Measurements from ENCODE around the gene TDRD6.

DNA sequence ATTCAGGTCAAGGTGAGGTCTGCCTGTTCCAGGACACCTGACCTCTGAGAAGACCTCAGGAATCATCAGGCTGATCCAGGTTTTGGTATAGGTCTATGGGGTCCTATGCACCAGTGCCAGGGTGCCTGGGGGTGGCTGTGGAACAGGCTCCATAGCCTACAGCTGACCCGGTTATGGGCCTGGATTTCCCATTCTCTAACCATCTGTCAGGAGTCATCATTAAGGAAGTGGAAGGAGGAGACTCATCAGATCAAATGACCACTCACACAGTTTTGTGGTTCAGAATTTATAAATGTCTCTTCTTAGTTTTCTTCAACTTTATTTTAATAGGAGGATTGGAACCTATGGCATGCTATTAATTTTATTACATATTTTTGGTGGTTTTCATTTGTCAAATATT is 32.7 kb downstream of the TDRD6 start:
- TF ChIP-seq POLR2A (IDR thresholded peaks at IDR 0.05), result no peak
- TF ChIP-seq, protein P1, sequence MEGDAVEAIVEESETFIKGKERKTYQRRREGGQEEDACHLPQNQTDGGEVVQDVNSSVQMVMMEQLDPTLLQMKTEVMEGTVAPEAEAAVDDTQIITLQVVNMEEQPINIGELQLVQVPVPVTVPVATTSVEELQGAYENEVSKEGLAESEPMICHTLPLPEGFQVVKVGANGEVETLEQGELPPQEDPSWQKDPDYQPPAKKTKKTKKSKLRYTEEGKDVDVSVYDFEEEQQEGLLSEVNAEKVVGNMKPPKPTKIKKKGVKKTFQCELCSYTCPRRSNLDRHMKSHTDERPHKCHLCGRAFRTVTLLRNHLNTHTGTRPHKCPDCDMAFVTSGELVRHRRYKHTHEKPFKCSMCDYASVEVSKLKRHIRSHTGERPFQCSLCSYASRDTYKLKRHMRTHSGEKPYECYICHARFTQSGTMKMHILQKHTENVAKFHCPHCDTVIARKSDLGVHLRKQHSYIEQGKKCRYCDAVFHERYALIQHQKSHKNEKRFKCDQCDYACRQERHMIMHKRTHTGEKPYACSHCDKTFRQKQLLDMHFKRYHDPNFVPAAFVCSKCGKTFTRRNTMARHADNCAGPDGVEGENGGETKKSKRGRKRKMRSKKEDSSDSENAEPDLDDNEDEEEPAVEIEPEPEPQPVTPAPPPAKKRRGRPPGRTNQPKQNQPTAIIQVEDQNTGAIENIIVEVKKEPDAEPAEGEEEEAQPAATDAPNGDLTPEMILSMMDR (IDR thresholded peaks at IDR 0.05), result no peak
